Tibial nerve (tissue), 4 donors: Measurements from ENCODE around the gene RFK.

ENCODE experiments used
- EP300 ChIP-seq, 2 donors: sonication (generic); formaldehyde crosslinking; IDR thresholded peaks; one replicate each; pipeline ENCODE4 v1.6.1; 2017; ENCODE audit warnings: antibody characterized with exemption in 2 of 2, mild to moderate bottlenecking in 1 of 2
- POLR2A ChIP-seq, 2 donors: fragments of 450-650 bp; IDR thresholded peaks; one replicate each; pipeline ENCODE4 v1.6.1; 2017; ENCODE audit warnings: antibody characterized with exemption in 2 of 2, mild to moderate bottlenecking in 2 of 2, moderate library complexity in 2 of 2
- TF ChIP-seq, protein P1 (sequence below), 5 experiments: fragments of 200-600 bp in 3 of 5; fragments of 450-650 bp in 2 of 5; sonication (generic) in 3 of 5; IDR thresholded peaks; one replicate each; pipeline ENCODE4 v1.5.1; 2016 to 2019; ENCODE audit warnings: antibody characterized with exemption in 5 of 5, mild to moderate bottlenecking in 3 of 5, moderate library complexity in 2 of 5

GRCh38 chr9:76433406-76433805 is 39.2 kb upstream of the RFK start:
- TF ChIP-seq, protein P1, sequence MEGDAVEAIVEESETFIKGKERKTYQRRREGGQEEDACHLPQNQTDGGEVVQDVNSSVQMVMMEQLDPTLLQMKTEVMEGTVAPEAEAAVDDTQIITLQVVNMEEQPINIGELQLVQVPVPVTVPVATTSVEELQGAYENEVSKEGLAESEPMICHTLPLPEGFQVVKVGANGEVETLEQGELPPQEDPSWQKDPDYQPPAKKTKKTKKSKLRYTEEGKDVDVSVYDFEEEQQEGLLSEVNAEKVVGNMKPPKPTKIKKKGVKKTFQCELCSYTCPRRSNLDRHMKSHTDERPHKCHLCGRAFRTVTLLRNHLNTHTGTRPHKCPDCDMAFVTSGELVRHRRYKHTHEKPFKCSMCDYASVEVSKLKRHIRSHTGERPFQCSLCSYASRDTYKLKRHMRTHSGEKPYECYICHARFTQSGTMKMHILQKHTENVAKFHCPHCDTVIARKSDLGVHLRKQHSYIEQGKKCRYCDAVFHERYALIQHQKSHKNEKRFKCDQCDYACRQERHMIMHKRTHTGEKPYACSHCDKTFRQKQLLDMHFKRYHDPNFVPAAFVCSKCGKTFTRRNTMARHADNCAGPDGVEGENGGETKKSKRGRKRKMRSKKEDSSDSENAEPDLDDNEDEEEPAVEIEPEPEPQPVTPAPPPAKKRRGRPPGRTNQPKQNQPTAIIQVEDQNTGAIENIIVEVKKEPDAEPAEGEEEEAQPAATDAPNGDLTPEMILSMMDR (IDR thresholded peaks at IDR 0.05), result no peak
- no peak for TF ChIP-seq POLR2A (IDR thresholded peaks at IDR 0.05)
- no peak for TF ChIP-seq EP300 (IDR thresholded peaks at IDR 0.05)
